Trophoblast cell (in vitro differentiated cells and primary cell): ENCODE results near the gene SPDYE3.
"Not testable (repeated sequence)": the region's sequence is repeated elsewhere in the genome, so short reads cannot be mapped to it uniquely, and the experiment has no call there.

Source experiments
- DNase-seq, 2 donors: peaks; one replicate each; pipeline ENCODE4 v3.0.0-alpha.2; 2016
- H2AFZ ChIP-seq: 2 replicates; pipeline ENCODE4 v1.6.1; 2013; ENCODE audit warnings: low read length, moderate library complexity, mild to moderate bottlenecking; ENCODE audit not compliant: insufficient read depth, poor library complexity
- H2AK5ac ChIP-seq: 2 replicates; pipeline ENCODE4 v1.6.1; 2013; ENCODE audit warnings: mild to moderate bottlenecking, low read length
- H2BK120ac ChIP-seq: 2 replicates; pipeline ENCODE4 v1.6.1; 2013; ENCODE audit warnings: low read length, mild to moderate bottlenecking, moderate library complexity; ENCODE audit not compliant: insufficient read depth, poor library complexity
- H2BK12ac ChIP-seq: 2 replicates; pipeline ENCODE4 v1.6.1; 2013; ENCODE audit warnings: mild to moderate bottlenecking, low read length, moderate library complexity
- H2BK5ac ChIP-seq: 2 replicates; pipeline ENCODE4 v1.6.1; 2013; ENCODE audit warnings: low read length, low read depth, moderate library complexity, mild to moderate bottlenecking; ENCODE audit not compliant: poor library complexity
- H3K14ac ChIP-seq: 2 replicates; pipeline ENCODE4 v1.6.1; 2013; ENCODE audit warnings: mild to moderate bottlenecking, low read length
- H3K18ac ChIP-seq: 2 replicates; pipeline ENCODE4 v1.6.1; 2013; ENCODE audit warnings: mild to moderate bottlenecking, low read length
- H3K23ac ChIP-seq: 2 replicates; pipeline ENCODE4 v1.6.1; 2013; ENCODE audit warnings: low read length
- H3K27ac ChIP-seq: 2 replicates; pipeline ENCODE4 v1.5.1; 2013; ENCODE audit warnings: low read depth, mild to moderate bottlenecking, inconsistent platforms, low read length, moderate library complexity
- H3K27me3 ChIP-seq: 2 replicates; pipeline ENCODE4 v1.6.1; 2013; ENCODE audit warnings: inconsistent platforms, mild to moderate bottlenecking, low read length, moderate library complexity; ENCODE audit not compliant: insufficient read depth
- H3K36me3 ChIP-seq, 2 experiments: 1 replicate in 1 of 2; 2 replicates in 1 of 2; pipeline ENCODE4 v1.6.1; 2013; ENCODE audit warnings: low read length in 2 of 2, mild to moderate bottlenecking in 2 of 2, moderate library complexity in 1 of 2; ENCODE audit not compliant: insufficient read depth in 2 of 2, control insufficient read depth in 1 of 2
- H3K4ac ChIP-seq: 2 replicates; pipeline ENCODE4 v1.6.1; 2013; ENCODE audit warnings: low read depth, mild to moderate bottlenecking, low read length, moderate library complexity
- H3K4me1 ChIP-seq, 2 experiments: 1 replicate in 1 of 2; 2 replicates in 1 of 2; pipeline ENCODE4 v1.6.1; 2013; ENCODE audit warnings: low read length in 2 of 2, mild to moderate bottlenecking in 2 of 2, moderate library complexity in 1 of 2; ENCODE audit not compliant: insufficient read depth in 2 of 2, control insufficient read depth in 1 of 2
- H3K4me2 ChIP-seq: 2 replicates; pipeline ENCODE4 v1.6.1; 2013; ENCODE audit warnings: inconsistent platforms, mild to moderate bottlenecking, low read length, moderate library complexity
- H3K4me3 ChIP-seq: 2 replicates; pipeline ENCODE4 v1.5.1; 2013; ENCODE audit warnings: mild to moderate bottlenecking, low read depth, low read length, inconsistent platforms
- H3K79me1 ChIP-seq: one replicate; pipeline ENCODE4 v1.6.1; 2013; ENCODE audit warnings: low read length
- H3K79me2 ChIP-seq: 2 replicates; pipeline ENCODE4 v1.6.1; 2013; ENCODE audit warnings: low read length, mild to moderate bottlenecking; ENCODE audit not compliant: control insufficient read depth, insufficient read depth, poor library complexity
- H3K9ac ChIP-seq: 2 replicates; pipeline ENCODE4 v1.6.1; 2013; ENCODE audit warnings: mild to moderate bottlenecking, low read length
- H3K9me3 ChIP-seq: 2 replicates; pipeline ENCODE4 v1.6.1; 2013; ENCODE audit warnings: low read depth, mild to moderate bottlenecking, control low read depth, inconsistent platforms, low read length; ENCODE audit not compliant: insufficient read depth
- H4K12ac ChIP-seq: 2 replicates; pipeline ENCODE4 v1.6.1; 2013; ENCODE audit warnings: low read depth, mild to moderate bottlenecking, low read length, moderate library complexity
- H4K8ac ChIP-seq: 2 replicates; pipeline ENCODE4 v1.6.1; 2013; ENCODE audit warnings: low read depth, mild to moderate bottlenecking, low read length, moderate library complexity
- H4K91ac ChIP-seq: one replicate; pipeline ENCODE4 v1.6.1; 2013; ENCODE audit warnings: low read depth, mild to moderate bottlenecking, low read length, moderate library complexity
- WGBS: extraction: QIAGEN DNeasy Blood & Tissue Kit; methylation state at CpG from one replicate; pipeline ENCODE4 v1.1.7; 2013; ENCODE audit warnings: missing lambda C conversion rate; ENCODE audit not compliant: insufficient read length, insufficient coverage; ENCODE audit errors: extremely low coverage; 5-methylcytosine and 5-hydroxymethylcytosine counted together

Gene SPDYE3

GRCh38 chr7:100345288-100345672 lies 37.8 kb downstream of the SPDYE3 start:
- not testable (repeated sequence) for H3K23ac ChIP-seq, H2AK5ac ChIP-seq, H4K8ac ChIP-seq, H3K27ac ChIP-seq, H3K79me1 ChIP-seq, H3K27me3 ChIP-seq, H3K79me2 ChIP-seq, H3K14ac ChIP-seq, H2BK5ac ChIP-seq, H3K4me1 ChIP-seq, H3K4ac ChIP-seq, H4K12ac ChIP-seq, H3K18ac ChIP-seq, H4K91ac ChIP-seq, H2BK12ac ChIP-seq, H3K9ac ChIP-seq, H3K4me3 ChIP-seq, H2AFZ ChIP-seq, H3K9me3 ChIP-seq, H2BK120ac ChIP-seq, H3K4me2 ChIP-seq
- WGBS = no CpG with 5 or more reads among the region's 5 CpGs
- H3K36me3 ChIP-seq = peaks cover 47 to 55% of the 10 kb centered on the region in 2 experiments
- peak in 1 of 2 donors; percentile 34 for DNase-seq

DNA sequence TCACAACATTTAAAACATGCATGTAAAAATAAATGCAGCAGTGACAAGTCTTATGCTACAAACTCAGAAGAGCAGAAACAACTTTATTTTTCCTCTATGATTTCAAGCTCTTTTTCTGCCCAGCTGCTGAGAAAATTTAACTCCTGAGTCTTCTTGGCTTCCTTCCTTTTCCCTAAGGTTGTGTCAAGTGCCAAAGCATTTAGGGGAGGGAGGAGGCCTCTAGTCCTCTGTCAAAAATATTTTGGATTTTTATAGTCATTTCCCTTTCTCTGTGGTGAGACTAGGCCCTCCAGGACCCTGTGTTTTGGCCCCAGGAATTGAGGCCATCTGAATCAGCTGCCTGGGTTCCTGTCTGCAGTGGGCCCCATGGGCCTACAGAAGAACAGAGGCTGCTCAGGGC lies 39.4 kb downstream of the SPDYE3 start:
- Histone ChIP-seq H3K27ac (no peak overlapping the region), H3K79me1 (no peaks in the 10 kb centered on the region), H3K79me2 (no peaks in the 10 kb centered on the region), H3K14ac (no peak overlapping the region), H3K23ac (no peak overlapping the region), H3K18ac (no peak overlapping the region), H3K4ac (no peak overlapping the region), H4K12ac (no peak overlapping the region), H4K91ac (no peak overlapping the region), H2AK5ac (no peak overlapping the region), H2BK120ac (no peak overlapping the region), H3K27me3 (no peaks in the 10 kb centered on the region), H3K4me2 (no peak overlapping the region), H2BK5ac (no peak overlapping the region), H2AFZ (no peak overlapping the region), H2BK12ac (no peak overlapping the region), H3K4me1 (peaks cover 0 to 4% of the 10 kb centered on the region in 2 experiments), H3K4me3 (no peak overlapping the region), H3K36me3 (peaks cover 53 to 60% of the 10 kb centered on the region in 2 experiments), H3K9me3 (no peaks in the 10 kb centered on the region), H3K9ac (no peak overlapping the region), H4K8ac (no peak overlapping the region)
- no peak for DNase-seq

GRCh38 chr7:100348805-100349204 lies 41.3 kb downstream of the SPDYE3 start:
- no peak for DNase-seq
- no peak overlapping the region for H3K27ac ChIP-seq
- H4K12ac ChIP-seq = no peak overlapping the region
- H3K27me3 ChIP-seq = no peaks in the 10 kb centered on the region
- no peak overlapping the region for H3K9ac ChIP-seq
- no peak overlapping the region for H2AK5ac ChIP-seq
- H3K79me2 ChIP-seq = no peaks in the 10 kb centered on the region
- H3K4me3 ChIP-seq = no peak overlapping the region
- H3K9me3 ChIP-seq = no peaks in the 10 kb centered on the region
- no peak overlapping the region for H2AFZ ChIP-seq
- no peak overlapping the region for H3K14ac ChIP-seq
- no peak overlapping the region for H3K4me2 ChIP-seq
- no peaks in the 10 kb centered on the region for H3K79me1 ChIP-seq
- H3K23ac ChIP-seq = no peak overlapping the region
- no peak overlapping the region for H4K91ac ChIP-seq
- H2BK5ac ChIP-seq = no peak overlapping the region
- no peak overlapping the region for H3K4ac ChIP-seq
- H3K36me3 ChIP-seq = peaks cover 58 to 69% of the 10 kb centered on the region in 2 experiments
- no peak overlapping the region for H2BK120ac ChIP-seq
- H3K4me1 ChIP-seq = peaks cover 0 to 4% of the 10 kb centered on the region in 2 experiments
- no peak overlapping the region for H4K8ac ChIP-seq
- H2BK12ac ChIP-seq = no peak overlapping the region
- H3K18ac ChIP-seq = no peak overlapping the region

DNA sequence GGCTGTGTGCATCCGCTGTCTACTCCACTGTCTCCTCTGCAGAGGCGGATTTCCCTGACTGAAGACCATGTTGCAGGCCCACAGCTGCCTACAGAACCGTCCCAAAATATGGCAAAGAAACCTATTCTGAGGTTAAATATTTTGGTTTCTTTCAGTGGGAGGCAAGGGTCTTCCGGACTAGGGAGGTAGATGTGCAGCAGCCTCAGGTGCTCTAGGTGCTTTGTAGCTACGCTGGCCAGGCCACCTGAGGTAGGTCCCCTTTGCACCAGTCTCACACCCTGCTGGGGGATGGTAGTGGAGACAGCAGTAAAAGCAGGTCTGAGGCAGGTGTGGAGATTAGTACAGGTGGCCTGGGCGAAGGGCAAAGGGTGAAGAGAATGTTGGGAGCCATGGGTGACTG lies 42.3 kb downstream of the SPDYE3 start:
- no peak overlapping the region for H4K12ac ChIP-seq
- peaks cover 0 to 1% of the 10 kb centered on the region in 2 experiments for H3K4me1 ChIP-seq
- WGBS = no CpG with 5 or more reads among the region's 6 CpGs
- no peak overlapping the region for H3K27ac ChIP-seq
- H2BK12ac ChIP-seq = no peak overlapping the region
- no peak overlapping the region for H3K4ac ChIP-seq
- H3K23ac ChIP-seq = no peak overlapping the region
- no peak overlapping the region for H4K8ac ChIP-seq
- H3K18ac ChIP-seq = no peak overlapping the region
- H3K14ac ChIP-seq = no peak overlapping the region
- no peak overlapping the region for H2AK5ac ChIP-seq
- no peak overlapping the region for H2AFZ ChIP-seq
- H3K9ac ChIP-seq = no peak overlapping the region
- no peaks in the 10 kb centered on the region for H3K27me3 ChIP-seq
- H3K4me2 ChIP-seq = no peak overlapping the region
- H4K91ac ChIP-seq = no peak overlapping the region
- H2BK5ac ChIP-seq = no peak overlapping the region
- peaks cover 65 to 76% of the 10 kb centered on the region in 2 experiments for H3K36me3 ChIP-seq
- H2BK120ac ChIP-seq = no peak overlapping the region
- no peaks in the 10 kb centered on the region for H3K79me2 ChIP-seq
- no peak for DNase-seq
- no peaks in the 10 kb centered on the region for H3K9me3 ChIP-seq
- H3K79me1 ChIP-seq = no peaks in the 10 kb centered on the region
- H3K4me3 ChIP-seq = no peak overlapping the region
